Body of pancreas (tissue), 4 donors: Measurements from ENCODE around the gene GJA5.

ENCODE experiments used
- POLR2A ChIP-seq, 3 donors: fragments of 450-650 bp; IDR thresholded peaks; one replicate each; pipeline ENCODE4 v1.6.1; 2016; ENCODE audit warnings: antibody characterized with exemption in 3 of 3, mild to moderate bottlenecking in 2 of 3
- TF ChIP-seq, protein P1 (sequence below), 7 experiments: fragments of 450-650 bp in 4 of 7; fragments of 200-600 bp in 3 of 7; sonication (generic) in 3 of 7; IDR thresholded peaks; one replicate each; pipeline ENCODE4 v1.5.1; 2016 to 2019; ENCODE audit warnings: antibody characterized with exemption in 7 of 7

DNA sequence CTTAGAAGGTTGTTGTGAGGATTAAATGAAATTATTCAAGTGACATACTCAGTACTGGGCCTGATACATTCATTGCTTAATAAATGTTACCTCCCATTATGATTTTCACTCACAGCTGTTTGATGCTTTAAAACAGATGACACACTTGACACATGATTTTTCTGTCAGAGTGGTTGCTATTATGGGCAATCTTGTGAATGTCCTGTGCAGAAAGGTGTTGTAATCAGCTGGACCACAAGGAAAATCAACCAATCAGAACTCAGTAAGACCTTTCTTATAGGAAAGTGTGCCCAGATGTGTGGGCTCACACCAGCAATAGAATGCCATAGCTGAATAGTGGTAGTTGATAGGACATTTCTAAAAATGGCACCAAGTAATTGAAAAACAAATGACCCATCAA is 23.5 kb downstream of the GJA5 start:
- TF ChIP-seq, protein P1, sequence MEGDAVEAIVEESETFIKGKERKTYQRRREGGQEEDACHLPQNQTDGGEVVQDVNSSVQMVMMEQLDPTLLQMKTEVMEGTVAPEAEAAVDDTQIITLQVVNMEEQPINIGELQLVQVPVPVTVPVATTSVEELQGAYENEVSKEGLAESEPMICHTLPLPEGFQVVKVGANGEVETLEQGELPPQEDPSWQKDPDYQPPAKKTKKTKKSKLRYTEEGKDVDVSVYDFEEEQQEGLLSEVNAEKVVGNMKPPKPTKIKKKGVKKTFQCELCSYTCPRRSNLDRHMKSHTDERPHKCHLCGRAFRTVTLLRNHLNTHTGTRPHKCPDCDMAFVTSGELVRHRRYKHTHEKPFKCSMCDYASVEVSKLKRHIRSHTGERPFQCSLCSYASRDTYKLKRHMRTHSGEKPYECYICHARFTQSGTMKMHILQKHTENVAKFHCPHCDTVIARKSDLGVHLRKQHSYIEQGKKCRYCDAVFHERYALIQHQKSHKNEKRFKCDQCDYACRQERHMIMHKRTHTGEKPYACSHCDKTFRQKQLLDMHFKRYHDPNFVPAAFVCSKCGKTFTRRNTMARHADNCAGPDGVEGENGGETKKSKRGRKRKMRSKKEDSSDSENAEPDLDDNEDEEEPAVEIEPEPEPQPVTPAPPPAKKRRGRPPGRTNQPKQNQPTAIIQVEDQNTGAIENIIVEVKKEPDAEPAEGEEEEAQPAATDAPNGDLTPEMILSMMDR (IDR thresholded peaks at IDR 0.05) = no peak
- no peak for TF ChIP-seq POLR2A (IDR thresholded peaks at IDR 0.05)
